HG02798 (cell line): ENCODE results near the gene ITGA1.
"Not testable (repeated sequence)": the region's sequence is repeated elsewhere in the genome, so short reads cannot be mapped to it uniquely, and the experiment has no call there.

Experiments
- ATAC-seq: cut with Tn5 transposase; IDR thresholded peaks from one replicate; pipeline ENCODE4 v1.9.1; 2021; ENCODE audit warnings: mild to moderate bottlenecking; ENCODE audit not compliant: unreplicated experiment, poor library complexity

Gene ITGA1

DNA sequence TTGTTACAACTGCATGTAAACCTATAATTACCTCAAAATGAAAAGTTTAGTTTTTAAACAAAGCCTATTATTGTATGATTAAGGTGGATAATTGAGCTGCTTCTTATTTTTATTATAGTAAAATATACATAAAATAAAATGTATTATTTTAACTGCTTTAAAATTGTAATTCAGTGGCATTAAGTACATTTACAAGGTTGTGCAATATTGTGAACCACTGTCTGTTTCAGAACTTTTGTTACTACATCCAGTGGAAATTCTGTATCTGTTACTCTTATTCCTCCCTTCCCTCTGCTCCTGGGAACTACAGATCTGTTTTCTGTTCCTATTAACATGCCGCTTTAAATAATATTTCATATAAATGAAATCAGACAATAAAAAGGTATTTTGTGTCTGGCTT, 37.1 kb downstream of the ITGA1 start:
- no peak for ATAC-seq

DNA sequence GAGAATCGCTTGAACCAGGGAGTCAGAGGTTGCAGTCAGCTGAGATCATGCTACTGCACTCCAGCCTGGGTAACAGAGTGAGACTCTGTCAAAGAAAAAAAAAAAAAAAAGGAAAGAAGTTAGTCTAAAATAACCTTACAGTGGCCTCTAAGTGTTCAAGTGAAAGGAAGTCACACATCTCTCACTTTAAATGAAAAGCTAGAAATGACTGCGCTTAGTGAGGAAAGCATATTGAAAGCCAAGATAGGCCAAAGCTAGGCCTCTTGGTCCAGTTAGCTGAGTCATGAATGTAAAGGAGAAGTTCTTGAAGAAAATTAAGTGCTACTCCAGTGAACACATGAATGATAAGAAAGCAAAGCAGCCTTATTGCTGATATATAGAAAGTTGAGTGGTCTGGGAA, 38.1 kb downstream of the ITGA1 start:
- ATAC-seq, result peak; percentile 95

DNA sequence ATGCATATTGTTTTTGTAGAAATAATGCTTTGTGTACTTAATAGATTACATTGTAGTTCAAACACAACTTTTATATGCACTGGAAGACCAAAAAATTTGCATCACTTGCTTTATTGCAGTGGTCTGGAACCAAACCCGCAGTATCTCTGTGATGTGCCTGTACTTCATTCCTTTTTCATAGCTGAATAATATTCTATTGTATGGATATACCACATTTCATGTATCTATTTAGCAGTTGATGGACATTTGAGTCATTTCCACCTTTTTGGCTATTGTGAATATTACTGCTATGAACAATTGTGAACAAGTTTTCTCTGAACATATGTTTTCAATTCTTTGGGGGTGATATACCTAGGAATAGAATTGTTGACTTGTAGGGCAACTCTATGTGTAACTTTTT, 40.1 kb downstream of the ITGA1 start:
- ATAC-seq, result no peak

DNA sequence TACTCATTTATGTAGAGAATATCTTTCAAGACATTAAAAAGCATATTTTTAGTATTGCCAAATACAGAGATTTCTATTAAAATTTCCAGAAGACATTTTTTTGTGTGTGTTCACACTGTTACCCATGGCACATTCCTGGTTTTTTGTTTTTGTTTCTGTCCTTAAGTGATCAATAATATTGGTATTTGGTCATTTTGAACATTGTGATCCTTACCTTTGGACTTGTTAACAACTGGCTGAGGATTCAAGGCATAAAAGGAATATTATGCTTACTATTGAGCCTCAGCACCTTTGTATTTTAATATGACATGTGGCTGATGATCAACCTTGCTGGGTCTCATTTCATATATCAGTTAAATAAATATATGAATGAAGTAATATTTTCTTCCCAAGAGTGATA, 41.9 kb downstream of the ITGA1 start:
- no peak for ATAC-seq

DNA sequence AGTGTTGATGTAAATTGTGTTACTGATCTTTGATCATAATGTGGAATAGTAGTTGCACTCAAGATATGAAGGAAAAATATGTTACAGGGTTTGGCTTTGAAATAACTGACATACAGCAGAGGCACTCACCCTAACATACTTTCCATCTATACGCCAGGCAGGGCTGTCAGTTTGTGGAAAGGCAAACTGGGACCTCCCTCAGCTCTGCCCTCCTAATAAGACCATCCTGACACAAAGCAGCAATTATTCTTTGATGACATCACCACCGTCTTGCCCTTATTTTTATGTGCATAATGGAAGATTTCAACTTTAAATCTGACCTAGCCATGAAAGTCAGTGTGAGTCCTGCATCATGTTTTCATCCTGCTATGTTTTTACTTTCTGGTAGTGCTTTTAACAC, 42.9 kb downstream of the ITGA1 start:
- no peak for ATAC-seq

DNA sequence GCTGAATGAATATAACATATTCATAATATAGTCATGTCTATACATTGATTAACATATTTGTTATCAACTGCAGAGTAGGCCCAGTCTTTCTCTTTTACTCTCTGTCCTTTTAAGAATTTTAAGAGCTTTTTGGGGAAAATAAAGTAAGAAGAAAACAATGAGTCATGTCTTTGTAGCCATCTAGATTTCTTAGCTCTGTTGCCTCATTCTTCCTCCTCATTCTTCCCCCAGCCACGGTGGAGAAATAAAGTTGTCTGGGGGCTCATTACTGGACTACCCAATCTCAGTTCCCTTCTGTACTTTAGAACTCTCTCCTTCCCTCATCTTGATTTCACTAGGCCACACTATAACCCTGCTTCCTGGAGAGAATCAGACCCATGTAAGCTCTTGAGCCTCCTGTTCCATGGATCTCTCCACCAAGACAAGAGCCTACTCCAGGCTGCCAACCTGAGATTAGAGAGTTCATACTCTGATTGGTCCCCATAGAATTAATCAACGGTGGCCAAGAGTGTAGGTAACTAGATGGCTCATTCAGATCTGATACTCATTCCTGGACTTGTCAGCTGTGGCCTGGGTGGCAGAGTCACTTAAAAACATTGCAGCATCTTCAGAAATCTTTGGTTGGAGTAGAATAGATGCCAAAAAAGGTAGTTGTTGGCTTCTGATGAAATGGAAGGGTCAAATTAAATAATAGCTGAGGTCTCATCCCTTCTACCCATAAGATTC, 44.2 kb downstream of the ITGA1 start:
- ATAC-seq, result no peak

DNA sequence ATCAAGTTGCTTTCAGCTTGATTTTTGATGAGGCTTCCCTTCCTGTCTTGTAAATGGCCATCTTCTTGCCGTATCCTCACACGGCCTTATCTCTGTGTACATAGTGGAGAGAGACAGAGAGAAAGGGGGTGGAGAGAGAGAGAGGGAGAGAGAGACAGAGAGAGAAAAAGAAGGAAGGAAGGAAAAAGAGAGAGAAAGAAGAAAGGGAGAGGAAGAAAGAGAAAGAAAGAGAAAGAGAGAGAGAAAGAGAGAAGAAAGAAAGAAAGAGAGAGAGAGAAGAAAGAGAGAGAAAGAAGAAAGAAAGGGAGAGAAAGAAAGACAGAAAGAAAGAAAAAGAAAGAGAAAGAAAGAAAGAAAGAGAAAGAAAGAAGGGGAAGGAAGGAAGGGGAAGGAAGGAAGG, 46.6 kb downstream of the ITGA1 start:
- no peak for ATAC-seq

DNA sequence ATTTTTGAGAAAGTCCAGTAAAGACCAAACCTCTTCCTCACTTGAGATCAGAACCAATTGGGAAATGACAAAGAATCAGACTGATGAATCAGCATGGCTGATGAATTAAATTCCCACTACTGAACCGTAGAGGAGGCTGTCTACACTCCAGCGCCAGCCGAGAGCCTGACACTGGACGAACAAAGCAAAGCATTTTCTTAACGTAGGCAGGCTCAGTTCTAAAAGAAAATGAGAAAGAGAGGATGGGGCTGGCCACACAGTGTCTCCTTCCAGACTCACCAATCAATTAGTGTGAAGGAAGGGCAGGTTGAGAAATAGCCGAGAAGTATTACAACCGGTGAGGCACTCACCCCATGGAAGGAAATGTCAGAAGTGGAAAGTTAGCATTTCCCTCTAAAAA, 49.4 kb downstream of the ITGA1 start:
- ATAC-seq, result no peak

DNA sequence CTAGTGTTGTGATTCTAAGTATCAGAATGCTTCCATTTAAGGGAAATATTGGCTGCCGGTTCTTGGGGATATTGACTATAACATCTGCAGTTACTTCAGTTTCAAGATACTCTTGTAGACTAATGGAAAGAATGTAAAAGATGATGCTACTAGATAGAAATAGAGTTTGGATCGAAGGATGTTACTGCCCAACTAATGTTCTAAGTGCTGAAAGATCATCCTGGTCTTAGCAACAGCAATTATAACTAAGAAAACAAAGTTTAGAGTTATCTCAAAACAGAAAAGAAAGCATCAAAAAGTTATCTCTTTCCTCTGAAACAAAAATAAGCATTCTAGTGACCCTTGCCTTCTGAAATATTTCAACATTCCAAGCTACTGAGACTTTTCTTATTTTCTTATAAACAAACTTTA, 49.9 kb downstream of the ITGA1 start:
- no peak for ATAC-seq

DNA sequence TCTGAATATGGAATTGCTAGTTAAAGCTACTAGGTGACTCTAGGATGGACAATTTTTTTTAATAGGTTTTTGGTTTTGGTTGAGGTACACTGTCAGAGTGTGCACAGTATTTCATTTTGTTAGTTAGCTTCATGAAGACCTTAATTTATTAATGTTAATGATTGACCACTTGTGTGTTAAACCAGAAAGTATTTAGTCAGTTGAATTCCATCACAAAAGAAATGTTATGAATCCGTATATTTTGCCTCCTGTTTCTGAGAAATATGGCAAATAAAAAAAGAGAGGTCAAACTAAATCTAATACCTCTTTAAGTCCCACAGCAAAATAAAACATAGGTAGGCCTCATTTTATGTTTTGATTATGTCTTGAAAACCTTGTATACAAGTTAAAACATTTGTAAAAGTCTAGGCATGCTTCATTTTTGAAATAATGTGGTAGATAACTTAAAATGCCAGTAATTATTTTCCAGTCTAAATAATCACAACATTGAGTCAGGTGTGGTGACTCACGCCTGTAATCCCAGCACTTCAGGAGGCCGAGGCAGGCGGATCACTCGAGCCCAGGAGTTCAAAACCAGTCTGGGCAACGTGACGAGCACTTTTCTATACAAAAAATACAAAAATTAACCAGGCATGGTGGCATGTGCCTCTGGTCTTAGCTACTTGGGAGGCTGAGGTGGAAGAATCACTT, 50.8 kb downstream of the ITGA1 start:
- ATAC-seq, result no peak

DNA sequence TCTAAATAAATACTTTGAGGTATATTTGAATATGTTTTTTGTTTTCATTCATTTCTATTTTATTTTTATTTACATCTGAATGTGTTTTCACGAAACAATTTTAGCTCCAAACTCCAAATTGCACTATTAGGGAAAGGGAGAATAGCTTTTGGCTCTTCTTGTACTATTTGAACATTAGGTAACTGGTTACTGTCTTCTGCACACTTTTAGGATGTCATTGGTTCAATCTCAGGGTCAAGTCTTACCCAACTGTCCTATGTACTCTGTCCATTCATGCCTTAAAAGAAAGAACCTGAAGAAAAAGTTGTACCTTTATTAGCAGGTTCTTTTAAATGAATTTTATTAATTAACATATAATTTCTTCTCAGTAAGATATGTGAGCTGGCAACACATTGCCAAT, 51.6 kb downstream of the ITGA1 start:
- no peak for ATAC-seq

DNA sequence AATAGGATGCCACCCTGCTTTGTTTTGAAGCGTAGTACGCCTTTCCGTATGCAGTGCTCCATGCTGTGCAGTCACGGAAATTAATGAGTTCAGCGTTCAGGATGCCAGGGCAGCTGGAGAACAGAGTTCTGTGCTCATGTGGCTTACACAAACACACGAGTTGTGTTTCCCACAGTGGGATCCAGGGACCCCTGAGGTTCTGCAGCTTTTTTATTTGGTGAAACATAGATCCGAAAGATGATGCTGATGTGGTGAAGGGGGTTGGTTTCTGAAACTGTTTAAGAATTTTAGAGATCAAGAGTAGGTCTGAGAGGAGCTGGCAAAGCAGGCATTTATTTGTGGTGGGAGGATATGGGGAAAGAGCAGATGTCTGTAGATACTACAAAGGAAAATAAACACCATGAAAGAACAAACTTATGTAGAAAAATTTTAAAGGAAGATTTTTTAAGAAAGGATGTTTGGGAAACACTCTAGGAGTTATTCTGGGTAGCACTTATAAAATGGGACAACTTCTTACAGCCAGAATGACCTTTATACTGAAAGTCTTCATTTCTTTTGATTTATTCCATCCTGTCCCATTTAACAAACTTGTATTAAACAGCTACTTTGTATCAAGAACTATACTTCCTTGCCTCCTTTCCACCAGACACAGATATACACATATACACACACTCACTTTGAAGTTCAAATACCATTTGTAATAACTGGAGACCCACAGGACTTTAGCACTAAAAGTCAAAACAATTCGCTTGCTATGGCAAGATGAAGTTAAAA, 52.7 kb downstream of the ITGA1 start:
- ATAC-seq, result no peak

DNA sequence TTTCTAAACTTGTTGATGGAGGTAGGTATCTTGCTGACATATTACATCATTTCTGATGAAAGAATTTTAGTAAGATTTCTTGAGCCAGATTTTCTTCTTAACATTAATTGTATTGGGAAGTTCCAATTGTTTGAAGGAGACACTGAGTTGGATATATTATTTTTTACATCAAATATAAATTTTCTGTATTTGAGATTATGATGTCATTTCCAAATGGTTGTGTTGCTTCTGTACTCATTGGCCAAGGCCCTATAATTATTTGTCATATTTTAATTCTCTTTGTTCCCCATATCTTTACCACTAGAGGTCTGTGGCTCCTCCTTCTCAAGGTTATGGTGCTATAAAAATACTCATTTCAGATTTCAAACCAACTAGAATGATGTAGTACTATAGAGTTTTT, 53.4 kb downstream of the ITGA1 start:
- ATAC-seq, result no peak

DNA sequence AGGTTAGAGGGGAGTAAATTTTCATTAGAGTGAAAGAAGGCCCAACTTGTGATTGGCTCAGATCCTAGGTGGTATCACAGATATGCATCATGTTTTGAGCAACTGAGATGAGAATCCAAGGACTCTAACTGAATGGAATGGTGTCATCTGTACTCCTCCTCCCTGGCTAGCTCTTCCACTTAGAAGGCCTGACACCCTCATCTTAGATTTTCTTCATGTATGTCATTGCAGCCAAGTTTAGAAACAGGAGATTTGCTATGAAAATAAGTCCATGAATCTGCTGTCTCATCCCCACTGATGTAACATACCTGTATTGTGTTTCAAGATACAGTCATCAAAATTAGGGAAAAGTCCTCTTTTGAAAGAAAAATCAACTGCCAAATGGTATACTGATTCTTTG, 54.4 kb downstream of the ITGA1 start:
- no peak for ATAC-seq

DNA sequence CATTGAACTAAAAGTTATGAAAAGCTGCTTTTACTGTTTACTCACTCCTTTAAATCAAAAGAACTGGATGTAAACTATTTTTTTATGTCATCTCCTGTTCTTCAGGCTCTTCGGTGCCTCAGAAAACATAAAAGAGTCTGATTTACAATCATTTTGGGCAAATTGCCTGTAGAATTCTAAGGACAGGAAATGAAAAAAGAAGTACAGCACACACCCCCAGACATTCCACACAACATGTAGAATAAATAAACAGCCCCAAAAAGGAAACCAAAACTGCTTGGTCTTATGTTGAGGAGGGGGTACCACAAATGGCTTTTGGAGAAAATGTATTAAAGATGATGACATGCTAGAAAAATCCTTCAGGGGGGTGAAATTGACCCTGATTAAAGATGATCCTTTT, 57.2 kb downstream of the ITGA1 start:
- ATAC-seq, result no peak

DNA sequence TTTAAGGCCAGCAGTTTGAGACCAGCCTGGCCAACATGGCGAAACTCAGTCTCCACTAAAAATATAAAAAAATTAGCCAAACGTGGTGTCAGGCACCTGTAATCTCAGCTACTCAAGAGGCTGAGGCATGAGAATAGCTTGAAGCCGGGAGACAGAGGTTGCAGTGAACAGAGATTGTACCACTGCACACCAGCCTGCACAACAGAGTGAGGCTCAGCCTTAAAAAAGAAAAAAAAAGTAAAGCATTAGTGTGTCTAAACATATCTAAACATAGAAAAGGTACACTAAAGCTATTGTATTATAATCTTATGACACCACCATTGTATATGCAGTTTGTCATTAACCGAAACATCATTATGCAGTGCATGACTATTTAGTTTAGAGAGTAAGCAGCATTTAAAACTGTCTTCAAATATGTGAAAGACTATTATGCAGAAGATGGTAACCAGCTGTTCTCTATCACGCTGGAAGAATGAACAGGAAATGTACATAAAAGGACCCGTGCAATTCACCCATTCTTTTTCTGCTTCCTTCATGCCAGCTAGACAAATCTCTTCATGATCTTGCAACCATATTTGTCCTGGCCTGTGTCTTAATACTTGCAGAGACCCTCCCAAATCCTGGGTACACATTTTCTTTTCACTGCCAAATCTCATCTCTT, 58.6 kb downstream of the ITGA1 start:
- ATAC-seq, result no peak

DNA sequence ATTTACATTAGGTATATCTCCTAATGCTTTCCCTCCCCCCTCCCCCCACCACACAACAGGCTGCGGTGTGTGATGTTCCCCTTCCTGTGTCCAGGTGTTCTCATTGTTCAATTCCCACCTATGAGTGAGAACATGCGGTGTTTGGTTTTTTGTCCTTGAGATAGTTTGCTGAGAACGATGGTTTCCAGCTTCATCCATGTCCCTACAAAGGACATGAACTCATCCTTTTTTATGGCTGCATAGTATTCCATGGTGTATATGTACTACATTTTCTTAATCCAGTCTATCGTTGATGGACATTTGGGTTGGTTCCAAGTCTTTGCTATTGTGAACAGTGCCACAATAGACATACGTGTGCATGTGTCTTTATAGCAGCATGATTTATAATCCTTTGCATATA, 61.0 kb downstream of the ITGA1 start:
- ATAC-seq, result not testable (repeated sequence)

DNA sequence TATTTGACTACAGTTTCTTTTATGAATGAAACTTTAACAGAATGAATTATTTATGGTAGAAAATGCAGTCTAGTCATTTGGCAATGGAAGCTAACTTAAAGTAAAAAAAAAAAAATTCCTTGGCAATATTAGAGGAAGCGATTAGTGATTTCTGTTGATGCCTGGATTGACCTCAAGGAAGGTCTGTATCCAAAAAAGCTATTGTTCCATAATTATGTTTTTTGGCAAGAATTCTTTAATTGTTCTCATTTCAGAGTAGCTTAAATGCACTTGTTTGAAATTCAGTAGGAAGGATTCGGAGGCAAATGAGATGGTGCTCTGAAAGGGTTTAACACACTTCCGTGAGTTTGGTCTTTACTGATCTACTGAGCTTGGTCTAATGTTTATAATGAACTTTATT, 61.8 kb downstream of the ITGA1 start:
- ATAC-seq, result no peak

DNA sequence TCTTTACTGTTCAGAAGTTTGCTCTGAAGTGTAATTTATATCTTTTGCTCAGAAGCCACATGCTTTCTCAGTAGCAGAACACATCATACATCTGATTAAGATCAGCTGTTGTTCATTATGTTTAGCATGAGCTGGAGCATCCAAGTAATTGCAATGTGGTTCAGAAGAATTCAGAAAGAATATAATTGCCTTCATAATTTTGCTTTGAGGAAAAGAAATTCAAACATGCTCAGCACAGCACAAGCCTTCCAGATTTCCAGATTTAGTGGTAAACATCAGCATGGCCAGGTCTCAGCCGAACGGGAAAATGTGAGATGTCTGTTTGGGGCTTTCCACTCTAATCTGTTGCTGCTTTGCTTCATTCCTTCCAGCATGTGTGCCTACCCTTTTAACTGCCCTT, 65.9 kb downstream of the ITGA1 start:
- ATAC-seq, result no peak

DNA sequence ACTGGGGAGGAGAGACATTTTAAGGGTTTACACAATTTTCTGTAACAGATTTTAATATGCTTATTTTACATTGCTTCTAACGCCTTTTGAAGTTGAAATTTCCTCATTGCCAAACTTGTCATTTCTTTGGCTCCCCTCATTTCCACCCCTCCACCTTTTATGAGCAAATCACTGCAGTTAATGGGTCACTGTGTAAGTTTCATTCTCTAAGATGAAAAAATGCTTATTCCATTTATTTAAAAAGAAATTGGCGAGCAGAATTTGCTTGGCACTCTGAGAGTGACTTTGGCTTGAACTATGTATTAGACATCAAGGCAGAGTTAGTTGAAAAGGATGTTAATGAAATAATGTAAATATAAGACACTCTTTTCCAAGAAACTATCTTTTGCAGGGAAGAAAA, 66.6 kb downstream of the ITGA1 start:
- no peak for ATAC-seq

DNA sequence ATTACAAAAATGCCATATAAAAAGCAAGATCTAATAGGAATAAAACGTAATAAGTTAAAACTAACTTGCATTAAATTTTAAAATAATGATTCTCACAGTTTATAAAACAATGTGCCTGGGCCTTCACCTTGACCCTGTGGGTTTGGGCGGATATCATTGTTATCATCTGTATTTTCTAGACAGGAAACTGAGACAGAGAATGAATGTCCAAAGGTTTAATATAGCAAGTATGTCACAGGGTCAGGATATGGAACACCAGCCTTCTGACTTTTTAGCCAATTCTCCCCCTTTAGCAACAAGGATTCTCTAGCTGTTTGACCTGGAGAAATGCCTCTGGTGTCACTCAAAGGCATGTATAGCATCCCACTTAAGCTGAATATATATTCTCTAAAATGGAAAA, 67.2 kb downstream of the ITGA1 start:
- no peak for ATAC-seq
